Daoy (cell line): Measurements from ENCODE around the gene POLR3K. TPM values are rescaled to one million over a fixed set of nuclear protein-coding genes. Genes with fewer than 3 reads are reported as not detected.
A peak's percentile ranks its signal among the peaks of the same experiment; 100 is the strongest.

Experiments used
- DNase-seq: peaks from one replicate; pipeline ENCODE4 v3.0.0-alpha.2; 2015; ENCODE audit warnings: low read depth
- total RNA-seq: library from RNA; depleted of rRNA; stranded (reverse); fragments of >200 nt; shearing (Covaris generic); gene quantifications from 2 replicates; pipeline ENCODE4 v1.2.3, GENCODE V29; 2014

The POLR3K gene
- total RNA-seq, 1 experiment from 2014 or later: 10.8 TPM

DNA sequence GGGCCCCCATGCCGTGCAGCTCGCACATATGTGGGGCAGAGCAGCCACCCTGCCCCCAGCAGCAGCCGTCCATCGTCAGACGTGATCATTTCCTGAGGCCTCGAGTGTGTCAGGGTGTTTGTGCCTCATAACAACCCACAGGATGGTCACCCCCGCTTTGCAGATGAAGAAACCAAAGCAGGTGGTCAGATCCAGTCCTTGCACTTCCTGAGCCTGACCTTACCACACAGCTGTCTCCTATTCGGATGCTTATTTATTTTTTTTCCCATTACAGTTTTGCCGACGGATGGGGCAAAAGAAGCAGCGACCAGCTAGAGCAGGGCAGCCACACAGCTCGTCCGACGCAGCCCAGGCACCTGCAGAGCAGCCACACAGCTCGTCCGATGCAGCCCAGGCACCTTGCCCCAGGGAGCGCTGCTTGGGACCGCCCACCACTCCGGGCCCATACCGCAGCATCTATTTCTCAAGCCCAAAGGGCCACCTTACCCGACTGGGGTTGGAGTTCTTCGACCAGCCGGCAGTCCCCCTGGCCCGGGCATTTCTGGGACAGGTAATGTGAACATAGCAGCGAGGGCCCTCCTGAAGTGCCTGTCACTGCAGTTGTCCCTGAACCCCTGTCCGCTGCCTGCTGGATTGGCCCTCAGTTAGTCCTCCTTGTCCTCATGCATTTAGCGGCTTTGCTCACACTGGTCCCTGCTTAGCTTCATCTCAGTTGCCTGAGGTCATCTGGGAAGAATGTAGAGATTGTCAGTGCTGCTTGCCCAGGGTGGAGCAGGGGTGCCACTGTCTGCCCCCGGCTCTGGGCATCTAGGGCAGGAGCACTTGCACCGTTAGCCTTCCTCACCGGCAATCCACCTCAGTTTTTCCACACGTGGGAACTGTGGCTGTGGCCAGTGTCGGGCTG is 26.0 kb upstream of the POLR3K start:
- DNase-seq: no peak

DNA sequence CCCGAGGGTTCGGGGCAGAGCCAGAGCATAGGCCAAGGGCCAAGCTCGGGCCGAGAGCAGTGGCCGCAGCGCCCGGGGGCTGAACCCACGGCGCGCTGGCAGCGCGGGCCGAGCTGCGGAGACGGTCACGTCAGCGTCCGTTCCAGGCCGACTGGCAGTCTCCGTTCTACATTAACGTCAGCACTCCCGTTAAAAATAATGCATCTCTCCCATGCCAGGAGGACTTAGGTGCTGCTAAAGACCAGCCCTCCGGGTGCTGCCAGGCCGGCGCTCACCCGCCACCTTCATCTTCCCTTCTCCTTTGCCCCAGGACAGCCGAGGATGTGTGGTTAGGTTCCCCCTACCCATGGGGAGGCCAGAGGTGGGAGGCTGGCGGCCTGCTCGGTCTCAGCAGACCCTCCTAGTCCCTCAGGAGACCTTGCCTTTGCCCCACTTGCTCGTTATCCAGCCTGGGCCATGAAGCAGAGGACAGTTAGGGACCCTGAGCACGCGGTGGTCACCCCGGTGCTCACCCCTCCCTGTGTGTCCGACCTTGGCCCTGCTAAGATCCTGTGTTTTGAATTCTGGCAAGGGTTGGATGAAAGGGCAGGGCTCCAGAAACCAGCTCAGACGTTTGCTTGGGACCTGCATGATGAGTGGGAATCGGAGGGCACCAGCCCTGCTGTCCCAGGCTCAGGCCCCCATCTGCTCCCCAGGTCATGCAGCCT is 25.2 kb upstream of the POLR3K start:
- DNase-seq: peak; percentile 32

DNA sequence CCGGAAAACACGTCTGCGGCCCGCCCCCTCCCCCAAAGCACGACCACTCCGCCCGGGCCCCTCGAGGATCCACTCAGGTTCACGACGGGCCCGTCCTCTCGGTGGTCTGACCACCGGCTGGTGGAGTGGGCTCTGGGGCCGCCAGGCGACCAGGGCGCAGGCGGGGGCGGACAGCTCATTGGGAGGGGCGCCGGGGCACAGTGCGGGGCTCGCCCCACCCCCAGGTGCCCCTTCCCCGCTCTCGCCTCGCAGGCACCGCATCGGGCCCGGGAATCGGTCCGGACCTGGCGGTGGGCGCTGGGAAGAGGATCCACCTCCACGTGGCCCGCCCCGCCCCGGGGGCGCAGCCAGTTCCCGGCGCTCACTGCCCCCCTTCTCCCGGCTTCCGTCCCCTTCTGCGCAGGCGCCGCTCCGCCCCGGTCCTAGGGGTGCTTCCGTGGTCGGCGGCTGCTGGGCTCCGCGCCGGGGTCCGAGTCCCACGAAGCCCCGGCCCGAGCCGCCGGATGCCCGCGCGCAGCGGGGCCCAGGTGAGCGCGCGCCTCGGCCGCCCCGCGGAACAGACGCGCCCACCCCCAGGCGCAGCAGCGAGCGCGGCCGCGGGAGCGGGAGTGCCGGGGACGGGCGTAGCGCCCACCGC is 24.5 kb upstream of the POLR3K start, which contains the start of gene MPG:
MPG (plus strand) TSS at position 419 of the 637 bp plus-strand sequence; CDS start at position 504, 85 bp downstream.
- peak; percentile 85 for DNase-seq

DNA sequence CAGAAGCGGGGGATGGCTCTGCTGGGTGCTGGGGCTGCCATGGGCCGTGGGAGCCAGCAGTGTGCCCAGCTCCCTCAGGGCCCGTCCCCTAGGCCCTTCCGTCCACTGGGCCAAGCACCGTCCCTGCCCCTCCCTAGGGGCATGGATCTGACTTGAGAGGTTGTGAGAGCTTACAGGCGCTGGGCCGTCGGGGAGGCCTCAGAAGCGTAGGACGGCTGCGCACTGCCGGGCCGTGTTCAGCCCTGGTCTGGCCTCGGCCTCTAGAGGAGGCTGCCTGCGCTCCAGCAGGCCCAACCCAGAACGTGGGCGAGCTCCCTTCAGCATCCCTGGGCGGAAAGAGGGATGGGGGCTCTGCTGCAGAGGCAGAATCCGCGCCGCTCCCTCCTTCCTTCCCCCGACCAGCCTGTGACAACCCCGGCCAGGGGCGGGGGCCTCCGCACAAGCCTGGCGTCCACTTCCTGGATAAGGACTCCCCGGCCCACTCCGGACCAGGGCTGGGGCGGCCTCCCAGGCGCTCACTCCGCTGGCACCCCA is 23.9 kb upstream of the POLR3K start:
- peak; percentile 40 for DNase-seq

DNA sequence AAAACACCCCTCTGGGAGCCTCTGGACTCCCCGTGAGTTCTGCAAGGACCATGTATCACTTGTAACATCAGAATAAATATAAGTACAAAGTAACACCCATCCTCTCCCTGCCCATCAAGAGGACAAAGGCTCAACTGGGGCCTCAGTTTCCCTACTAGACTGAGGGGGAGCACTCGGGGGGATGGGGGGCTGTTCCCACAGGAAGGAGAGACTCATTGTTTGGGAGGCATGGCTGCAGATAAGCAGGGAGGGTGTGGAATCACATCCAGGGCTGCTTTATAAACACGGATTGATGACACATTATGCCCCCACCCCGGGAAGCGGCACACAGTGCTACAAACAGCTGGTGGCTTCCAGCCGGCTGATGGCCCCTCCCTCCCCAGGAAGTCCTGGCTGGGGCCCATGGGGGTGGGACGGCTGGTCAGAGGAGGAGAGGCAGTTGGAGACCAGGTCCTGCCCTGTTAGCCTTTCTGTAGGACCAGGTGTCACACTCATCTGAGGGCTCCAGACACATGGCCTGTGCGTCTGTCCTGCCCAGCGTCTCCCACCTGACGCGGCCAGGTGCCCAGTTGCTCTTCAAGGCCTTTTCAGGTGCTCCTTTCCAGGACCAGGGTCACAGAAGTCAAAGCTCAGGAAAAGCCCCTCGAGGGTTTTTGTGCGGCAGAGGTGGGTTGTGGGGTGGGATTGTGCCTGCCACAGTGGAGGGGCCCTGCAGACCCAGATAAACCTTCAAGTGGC is 23.3 kb upstream of the POLR3K start:
- DNase-seq: peak; percentile 86

DNA sequence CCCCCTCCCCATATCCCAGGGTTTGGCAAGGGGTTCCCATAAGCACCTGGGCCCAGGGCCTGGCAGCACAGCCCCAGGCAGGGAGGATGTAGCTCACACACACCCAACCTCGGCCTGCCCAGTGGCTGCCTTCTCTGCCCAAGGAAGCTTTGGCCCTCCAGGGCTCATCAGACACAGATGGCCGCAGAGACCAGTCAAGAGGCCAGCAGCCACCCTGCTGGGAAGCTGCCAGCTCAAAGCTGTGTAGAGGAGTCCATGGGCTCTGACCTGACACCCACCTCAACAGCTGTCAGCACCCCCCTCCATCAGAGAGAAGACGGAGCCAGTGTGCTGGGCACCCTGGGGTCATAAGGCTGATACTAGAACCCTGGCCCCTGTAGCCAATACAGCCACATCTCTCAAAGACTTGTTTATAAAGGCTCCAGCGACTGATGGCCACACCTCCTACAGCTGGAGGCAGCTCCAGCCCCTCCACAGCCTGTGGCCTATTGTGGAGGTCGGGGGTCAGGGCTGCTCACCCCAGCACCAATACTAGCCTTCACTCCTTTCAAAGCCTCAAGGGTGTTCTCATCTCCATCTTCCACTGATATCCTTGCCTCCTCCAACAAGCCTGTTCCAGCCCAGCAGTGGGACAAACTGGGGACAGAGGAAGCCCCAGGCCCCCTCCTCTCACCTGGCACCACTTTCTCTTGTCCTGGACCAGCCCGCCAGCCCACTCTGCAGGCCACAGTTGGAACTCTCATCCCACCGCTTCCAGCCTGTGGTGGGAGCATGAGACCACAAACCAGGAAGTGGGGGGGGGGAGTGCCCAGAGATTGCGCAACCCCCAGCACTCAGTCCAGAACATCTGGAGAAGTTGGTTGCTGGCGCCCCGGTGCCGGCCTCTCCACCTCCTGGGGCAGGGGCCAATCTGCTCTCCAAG is 22.4 kb upstream of the POLR3K start:
- DNase-seq: peak; percentile 86

DNA sequence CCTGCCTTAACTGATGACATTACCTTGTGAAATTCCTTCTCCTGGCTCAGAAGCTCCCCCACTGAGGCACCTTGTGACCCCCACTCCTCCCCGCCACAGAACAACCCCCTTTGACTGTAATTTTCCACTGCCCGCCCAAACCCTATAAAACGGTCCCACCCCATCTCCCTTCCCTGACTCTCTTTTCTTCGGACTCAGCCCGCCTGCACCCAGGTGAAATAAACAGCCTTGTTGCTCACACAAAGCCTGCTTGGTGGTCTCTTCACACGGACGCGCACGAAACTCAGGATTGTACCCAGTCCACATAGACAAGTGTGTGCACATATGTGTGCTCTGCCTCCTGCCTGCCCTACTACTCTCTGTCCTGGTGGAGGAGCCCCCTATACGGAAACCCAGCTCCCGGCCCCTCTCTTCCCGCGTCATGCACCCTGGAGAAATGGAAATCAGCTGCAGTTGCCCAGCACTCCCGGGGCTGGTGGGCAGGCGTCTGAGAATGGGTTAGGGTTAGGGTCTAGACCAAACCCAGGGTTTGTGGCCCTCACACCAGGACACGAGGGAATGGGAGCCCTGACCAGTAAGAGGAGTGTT is 21.4 kb upstream of the POLR3K start:
- no peak for DNase-seq

DNA sequence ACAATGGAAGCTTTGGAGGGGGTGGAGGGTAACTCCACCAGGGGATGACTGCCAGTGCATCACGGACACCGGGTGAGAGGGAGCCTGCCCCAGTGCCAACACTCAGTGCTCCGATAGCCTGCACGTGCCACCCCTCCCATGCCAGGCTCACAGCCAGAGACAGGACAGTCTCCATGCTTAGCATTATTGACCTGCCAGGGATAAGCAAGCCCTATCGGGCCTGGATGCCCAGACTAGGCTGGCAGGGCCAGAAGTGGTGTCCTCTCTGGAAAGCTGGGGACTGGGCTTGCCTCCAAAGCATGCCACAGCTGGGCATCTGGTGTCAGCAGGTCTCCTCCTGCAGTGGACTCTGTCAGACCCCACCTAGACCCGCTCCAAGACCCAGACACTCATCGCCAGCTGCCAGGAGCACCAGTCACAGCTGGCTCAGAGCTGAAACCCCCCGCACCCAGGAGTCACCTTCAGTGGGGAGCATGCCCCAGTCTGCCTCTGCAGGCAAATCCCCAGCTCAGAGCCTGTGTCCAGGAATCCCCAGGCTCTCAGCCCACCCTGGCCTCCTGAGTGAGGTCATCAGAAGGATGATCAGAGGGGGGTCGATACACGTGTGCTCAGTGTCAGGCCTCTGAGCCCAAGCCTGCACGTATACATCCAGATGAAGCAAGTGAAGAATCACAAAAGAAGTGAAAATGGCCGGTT is 20.8 kb upstream of the POLR3K start:
- DNase-seq: no peak

DNA sequence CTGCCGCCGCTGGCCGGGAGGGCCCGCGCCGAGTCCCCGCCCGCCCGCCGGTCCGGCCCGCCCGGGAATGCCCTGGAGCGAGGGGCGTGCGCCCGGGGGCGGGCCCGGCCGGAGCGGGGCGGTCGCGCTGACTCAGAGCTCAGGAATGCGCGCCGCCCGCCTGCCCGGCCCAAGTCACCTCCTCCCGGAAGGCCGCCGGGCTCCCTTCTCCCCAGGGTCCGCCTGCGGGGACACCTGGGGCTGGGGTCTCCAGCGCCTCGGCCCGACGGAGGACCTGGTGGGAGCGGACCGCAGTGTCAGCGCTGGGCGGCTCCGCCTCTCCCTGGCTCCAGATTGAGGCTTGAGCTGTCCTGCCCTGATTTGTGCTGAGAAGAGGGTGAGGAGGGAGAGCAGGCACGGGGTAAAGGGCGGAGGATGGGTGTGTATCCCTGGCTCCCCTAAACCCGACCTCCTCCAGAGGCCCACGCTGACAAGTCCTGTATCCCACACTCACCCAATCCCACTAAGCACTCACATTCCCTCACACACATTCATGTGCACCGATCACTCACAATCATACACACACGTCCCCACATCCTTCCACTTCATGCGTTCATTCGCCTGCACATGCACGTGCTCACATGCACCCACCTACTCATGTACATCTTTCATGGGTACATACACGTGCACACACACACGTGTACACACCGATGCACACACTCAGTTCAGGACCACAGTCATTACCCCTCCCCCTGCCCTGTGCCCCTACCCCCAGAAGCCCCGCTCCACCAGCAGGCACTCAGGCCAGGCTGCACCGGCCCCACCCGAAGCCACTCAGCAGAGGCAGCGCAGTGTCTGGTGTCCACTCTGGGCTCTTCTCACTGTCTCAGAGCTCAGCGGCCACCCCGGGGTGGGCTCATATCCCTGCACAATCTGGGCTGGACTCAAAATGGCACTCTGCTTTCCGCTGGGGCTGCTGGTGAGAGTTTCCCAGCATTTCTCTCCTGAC is 19.4 kb upstream of the POLR3K start, which contains the start of gene RHBDF1:
RHBDF1 (minus strand) TSS at position 71 of the 988 bp plus-strand sequence. CDS start 7,616 bp downstream, outside the sequence.
- DNase-seq: peak; percentile 71

DNA sequence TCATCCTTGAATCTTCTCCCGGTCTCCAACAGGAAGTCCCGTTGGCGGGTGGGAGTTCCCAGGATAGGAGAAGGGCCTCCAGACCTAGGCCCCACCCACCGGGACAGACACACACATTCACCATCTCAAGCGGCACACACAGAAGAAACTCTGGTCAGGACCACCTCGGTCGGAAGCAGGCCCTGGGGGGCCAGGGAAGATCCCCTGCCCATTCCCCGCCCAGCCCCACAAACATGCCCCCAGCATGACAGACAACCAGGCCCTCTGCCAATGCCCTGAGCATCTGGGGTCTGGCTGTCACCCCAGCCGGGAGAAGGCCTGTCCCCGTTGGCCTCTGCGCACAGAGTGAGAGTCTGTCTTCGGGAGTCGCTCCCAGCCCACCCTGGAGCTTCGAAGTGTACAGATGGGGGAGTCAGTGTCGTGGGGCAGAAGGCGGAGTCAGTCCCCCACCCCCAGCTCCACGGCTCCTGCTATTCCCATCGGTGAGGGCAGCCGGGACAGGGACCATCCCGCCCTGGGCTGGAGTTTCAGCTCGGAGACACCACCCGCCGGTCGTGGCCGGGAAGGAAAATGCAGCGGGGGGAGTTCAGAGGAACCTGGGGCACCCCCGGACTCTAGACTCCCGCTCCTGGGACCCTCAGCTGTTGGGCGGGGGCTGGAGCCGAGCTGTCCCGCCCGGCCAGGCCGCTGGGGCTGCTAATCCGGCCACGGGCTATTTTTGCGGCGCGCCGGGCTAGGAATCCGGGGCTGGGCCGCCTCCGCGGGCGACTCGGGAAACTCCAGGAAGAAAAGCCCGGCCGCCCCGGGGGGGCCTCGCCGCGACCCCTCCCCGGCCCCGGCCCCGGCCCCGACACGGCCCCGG is 18.4 kb upstream of the POLR3K start:
- DNase-seq: peak; percentile 81

DNA sequence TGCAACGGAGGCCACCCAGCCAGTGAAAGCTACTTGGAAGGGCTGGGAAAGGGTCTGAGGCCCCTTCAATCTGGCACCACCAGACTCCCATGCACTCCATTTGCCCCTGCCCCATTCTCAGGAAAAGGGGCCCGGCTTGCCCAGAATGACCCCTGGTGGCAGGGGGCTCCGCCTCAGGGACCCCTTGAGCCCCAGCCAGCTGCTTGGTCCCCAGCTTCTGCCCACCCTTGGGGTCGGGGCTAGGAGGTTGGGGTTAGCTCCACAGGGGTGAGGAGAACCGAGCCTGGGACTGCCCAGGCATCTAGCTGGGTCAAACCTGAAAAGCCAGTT is 17.8 kb upstream of the POLR3K start:
- DNase-seq: no peak

DNA sequence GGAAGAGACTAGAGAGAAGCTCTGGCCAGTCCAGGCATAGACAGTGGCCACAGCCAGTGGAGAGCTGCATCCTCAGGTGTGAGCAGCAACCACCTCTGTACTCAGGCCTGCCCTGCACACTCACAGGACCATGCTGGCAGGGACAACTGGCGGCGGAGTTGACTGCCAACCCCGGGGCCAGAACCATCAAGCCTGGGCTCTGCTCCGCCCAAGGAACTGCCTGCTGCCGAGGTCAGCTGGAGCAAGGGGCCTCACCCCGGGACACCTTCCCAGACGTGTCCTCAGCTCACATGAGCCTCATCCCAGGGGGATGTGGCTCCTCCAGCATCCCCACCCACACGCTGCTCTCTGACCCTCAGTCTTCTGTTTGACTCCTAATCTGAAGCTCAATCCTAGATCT is 15.8 kb upstream of the POLR3K start:
- DNase-seq: no peak

DNA sequence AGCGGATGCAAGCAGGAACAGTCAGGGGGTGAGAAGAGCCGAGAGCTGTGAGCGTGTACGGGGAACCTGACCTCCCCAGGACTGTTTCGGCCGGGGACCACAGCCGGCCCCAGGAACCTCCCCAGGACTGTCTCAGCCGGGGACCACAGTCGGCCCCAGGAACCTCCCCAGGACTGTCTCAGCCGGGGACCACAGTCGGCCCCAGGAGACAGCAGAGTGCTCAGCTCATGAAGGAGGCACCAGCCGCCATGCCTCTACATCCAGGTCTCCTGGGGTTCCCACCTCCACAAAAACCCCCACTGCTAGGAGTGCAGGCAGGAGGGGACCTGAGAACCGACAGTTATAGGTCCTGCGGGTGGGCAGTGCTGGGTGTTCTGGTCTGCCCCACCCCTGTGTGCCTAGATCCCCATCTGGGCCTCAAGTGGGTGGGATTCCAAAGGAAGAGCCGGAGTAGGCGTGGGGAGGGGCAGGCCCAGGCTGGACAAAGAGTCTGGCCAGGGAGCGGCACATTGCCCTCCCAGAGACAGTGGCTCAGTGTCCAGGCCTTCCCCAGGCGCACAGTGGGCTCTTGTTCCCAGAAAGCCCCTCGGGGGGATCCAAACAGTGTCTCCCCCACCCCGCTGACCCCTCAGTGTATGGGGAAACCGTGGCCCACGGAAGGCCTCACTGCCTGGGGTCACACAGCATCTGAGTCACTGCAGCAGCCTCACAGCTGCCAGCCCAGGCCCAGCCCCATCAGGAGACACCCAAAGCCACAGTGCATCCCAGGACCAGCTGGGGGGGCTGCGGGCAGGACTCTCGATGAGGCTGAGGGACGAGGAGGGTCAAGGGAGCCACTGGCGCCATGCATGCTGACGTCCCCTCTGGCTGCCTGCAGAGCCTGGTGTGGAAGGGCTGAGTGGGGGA is 14.7 kb upstream of the POLR3K start:
- DNase-seq: no peak

DNA sequence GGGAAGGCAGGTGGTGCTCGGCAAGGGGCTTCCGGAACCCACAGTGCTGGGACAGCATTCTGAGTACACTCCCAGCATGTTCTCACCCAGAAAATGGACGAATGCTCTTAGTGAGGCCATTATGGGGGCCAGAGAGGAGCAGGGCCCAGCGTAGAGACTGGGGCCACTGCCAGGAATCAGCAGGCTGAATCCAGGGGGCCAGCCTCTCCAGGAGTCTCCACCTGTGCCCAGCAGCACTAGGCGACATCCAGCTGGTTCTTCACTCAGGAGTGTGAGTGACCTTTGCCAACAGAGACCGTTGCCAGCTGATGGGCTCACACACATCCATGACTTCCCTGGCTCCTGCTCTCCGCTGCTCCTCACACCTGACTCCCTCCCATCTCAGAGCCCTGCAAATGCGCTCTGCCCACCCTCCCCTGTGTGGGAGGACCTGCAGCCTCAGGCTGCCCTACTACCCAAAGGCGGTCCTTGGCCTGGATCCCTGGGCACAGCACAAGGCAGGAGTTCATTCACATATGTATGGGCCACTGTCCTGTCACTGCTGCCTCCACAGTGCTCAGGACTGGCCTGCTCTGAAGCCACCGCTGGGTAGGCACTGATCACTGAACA is 13.9 kb upstream of the POLR3K start:
- no peak for DNase-seq
